Epithelial cell of proximal tubule (primary cell): ENCODE data around the gene PHAF1. TPM values are rescaled to one million over a fixed set of nuclear protein-coding genes. Genes with fewer than 3 reads are reported as not detected.

Experiments
- DNase-seq: peaks from one replicate; pipeline ENCODE4 v3.0.0-alpha.2; 2011; ENCODE audit warnings: low read depth
- H3K4me3 ChIP-seq: 2 replicates; pipeline ENCODE4 v1.5.1; 2011; ENCODE audit warnings: low read depth, mild to moderate bottlenecking, low read length
- total RNA-seq: library from RNA; depleted of rRNA; stranded (reverse); fragments of >200 nt; gene quantifications from 2 replicates; pipeline ENCODE4 v1.2.3, GENCODE V29; 2015
- TF ChIP-seq, protein P1 (sequence below): conservative IDR thresholded peaks from 2 replicates; pipeline ENCODE4 v1.5.1; 2012; ENCODE audit warnings: low read depth, mild to moderate bottlenecking, low read length

Gene PHAF1
- total RNA-seq, 1 donor from 2014 or later: 16.4 TPM

DNA sequence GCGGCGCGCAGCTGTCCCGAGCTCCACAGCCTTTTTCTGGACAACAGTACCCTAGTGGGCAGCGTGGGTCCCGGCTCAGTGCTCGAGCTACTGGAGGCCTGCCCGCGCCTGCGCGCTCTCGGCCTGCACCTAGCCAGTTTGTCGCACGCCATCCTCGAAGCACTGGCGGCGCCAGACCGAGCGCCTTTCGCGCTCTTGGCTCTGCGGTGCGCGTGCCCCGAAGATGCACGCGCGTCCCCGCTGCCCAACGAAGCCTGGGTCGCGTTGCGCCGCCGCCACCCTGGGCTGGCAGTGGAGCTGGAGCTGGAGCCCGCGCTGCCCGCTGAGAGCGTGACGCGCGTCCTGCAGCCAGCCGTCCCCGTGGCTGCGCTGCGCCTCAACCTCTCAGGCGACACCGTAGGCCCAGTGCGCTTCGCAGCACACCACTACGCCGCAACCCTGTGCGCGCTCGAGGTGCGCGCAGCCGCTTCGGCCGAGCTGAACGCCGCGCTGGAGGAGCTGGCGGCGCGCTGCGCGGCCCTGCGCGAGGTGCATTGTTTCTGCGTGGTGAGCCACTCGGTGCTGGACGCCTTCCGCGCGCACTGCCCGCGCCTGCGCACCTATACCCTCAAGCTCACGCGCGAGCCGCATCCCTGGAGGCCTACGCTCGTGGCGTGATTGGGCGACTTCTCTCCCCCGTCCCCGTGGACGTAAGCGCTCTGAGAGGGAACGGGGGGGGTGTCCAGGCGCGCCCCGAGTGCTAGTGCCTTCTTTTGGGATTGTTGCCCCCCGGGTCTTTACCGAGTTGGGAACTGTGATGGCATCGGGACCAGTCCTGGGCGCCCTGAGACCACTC, 53.6 kb downstream of the PHAF1 start:
- TF ChIP-seq, protein P1, sequence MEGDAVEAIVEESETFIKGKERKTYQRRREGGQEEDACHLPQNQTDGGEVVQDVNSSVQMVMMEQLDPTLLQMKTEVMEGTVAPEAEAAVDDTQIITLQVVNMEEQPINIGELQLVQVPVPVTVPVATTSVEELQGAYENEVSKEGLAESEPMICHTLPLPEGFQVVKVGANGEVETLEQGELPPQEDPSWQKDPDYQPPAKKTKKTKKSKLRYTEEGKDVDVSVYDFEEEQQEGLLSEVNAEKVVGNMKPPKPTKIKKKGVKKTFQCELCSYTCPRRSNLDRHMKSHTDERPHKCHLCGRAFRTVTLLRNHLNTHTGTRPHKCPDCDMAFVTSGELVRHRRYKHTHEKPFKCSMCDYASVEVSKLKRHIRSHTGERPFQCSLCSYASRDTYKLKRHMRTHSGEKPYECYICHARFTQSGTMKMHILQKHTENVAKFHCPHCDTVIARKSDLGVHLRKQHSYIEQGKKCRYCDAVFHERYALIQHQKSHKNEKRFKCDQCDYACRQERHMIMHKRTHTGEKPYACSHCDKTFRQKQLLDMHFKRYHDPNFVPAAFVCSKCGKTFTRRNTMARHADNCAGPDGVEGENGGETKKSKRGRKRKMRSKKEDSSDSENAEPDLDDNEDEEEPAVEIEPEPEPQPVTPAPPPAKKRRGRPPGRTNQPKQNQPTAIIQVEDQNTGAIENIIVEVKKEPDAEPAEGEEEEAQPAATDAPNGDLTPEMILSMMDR: no peak
- H3K4me3 ChIP-seq: peak overlapping the region; percentile 59
- DNase-seq: no peak

DNA sequence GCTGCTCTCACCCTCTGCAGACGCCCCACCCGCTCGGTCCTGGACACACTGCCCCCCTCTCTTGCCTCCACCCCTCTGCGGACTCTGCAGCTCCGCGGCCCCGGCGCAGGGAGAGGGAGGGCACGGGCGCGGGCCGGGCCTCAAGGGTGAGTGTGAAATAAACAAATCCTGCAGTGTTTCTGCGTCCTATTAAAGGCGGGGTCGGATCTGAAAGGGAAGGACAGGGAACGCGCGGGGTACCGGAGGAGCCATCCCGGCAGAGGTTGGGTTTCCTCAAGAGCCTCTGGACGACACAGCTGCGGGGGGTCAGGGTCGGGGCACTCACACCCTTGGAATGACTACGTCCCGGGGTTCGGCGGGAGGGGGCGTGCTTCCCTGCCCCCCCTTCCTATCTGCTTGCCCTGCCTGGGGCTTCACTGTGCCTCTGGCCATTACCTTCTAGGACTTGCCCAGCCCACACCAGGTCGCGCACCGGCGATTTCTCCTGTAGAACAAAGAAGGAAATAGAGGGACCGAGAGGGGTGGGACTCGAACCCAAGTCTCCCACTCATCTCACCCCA, 54.3 kb downstream of the PHAF1 start:
- no peak for DNase-seq
- peak overlapping the region; percentile 59 for H3K4me3 ChIP-seq
- TF ChIP-seq, protein P1: no peak

DNA sequence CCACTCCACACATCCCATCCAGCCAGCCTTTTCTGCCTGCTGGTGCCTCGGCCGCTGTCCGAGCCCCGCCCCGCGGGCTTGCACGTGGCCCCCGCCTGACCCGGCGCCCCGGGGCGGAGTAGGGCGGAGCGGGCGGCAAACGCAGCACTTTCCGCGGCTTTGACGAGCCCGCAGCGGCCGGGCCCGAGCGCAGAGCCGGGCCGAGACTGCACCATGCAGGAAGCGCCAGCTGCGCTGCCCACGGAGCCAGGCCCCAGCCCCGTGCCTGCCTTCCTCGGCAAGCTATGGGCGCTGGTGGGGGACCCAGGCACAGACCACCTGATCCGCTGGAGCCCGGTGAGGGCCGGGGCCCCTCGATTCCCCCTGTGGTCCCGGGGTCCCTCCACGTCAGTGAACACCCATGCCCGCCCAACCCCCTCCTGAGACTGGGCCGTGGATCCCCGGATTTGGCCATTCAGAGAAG, 54.9 kb downstream of the PHAF1 start, which contains the start of gene HSF4:
TSS of gene HSF4 (plus strand) at position 147 of the 463 bp plus-strand sequence. CDS start at position 214, 67 bp downstream.
- no peak for DNase-seq
- peak within 1 kb of the TSS; percentile 59 for H3K4me3 ChIP-seq
- TF ChIP-seq, protein P1: no peak

DNA sequence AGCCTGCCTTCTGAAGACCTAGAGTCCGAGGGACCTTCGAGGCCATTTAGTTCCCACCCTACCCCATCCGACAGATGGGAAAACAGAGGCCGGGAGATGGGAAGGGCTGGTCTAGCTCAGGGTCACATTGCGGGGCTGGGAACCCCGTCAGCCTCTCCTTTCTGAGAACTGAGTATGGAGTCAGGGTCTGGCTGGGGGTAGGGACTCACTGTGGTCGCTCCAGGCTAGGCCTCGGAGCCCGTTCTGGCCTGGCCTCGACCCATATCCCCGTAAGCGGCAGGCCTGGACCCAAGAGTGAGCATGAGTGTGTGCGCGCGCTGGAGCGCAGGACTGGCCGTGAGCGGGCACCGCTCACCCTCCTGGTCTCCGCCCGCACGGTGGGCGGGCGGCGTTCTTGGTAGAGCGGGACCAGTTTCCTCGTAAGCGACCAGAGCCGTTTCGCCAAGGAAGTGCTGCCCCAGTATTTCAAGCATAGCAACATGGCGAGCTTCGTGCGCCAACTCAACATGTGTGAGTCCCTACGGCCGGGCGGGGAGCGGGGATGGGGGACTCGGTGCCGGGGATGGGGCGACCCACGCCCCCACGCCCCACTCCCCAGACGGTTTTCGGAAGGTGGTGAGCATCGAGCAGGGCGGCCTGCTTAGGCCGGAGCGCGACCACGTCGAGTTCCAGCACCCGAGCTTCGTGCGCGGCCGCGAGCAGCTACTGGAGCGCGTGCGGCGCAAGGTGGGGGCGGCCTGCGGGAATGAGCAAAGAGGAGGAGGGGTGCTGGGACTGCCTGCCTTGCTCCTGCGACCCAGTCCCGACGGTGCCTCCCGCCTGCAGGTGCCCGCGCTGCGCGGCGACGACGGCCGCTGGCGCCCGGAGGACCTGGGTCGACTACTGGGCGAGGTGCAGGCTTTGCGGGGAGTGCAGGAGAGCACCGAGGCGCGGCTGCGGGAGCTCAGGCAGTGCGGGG, 55.7 kb downstream of the PHAF1 start:
- DNase-seq: no peak
- H3K4me3 ChIP-seq: peak overlapping the region; percentile 59
- TF ChIP-seq, protein P1: no peak

DNA sequence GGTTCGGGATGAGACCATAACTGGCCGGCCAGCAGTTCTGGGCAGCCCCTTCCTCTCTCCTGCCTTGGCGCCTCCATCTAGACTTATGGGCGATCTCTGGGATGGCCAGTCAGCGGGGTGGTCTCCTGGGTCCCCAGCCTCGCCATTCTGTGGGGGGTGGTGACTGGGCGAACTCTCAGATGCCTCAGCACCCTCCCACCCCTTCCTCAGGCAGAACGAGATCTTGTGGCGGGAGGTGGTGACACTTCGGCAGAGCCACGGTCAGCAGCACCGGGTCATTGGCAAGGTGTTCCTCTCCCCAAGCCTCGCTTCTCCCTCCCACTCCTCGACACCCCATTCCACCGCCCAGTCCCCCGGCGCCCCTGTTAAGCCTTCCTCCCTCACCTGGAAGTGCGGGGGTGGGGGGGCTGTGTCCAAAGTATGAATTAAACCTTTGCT, 56.4 kb downstream of the PHAF1 start:
- no peak for DNase-seq
- H3K4me3 ChIP-seq: no peak overlapping the region
- TF ChIP-seq, protein P1: no peak

DNA sequence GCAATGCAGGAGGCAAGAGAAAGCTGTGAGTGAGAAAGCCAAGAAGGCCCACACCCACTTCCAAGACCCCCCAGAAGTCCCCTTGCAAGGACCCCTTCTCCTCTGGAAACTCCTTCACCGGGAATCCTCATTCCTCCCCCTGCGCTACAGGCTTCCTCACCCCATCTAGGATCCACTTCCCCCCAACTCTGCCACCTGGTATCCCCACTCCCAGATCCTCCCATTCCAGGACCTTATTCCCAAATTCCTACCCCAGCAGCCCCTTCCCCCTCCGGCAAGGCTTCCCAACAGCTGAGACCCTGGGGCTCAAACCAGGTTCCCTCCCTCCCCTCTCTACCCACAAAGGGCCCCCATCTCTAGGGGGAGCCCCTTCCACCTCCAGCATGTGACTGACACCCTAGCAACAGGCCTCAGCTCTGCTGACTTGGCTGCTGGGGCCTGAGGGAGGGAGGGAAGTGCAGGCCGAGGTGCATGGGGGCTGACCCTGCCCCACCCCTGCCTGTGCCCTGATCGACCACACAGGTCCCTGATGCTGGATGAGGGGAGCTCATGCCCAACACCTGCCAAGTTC, 56.9 kb downstream of the PHAF1 start:
- no peak overlapping the region for H3K4me3 ChIP-seq
- TF ChIP-seq, protein P1: no peak
- no peak for DNase-seq
